Measurements from ENCODE around the gene AP3B2. TPM values are rescaled to one million over a fixed set of nuclear protein-coding genes. Genes with fewer than 3 reads are reported as not detected.

Gene AP3B2
- total RNA-seq, 1 experiment from 2014 or later: not detected

- Histone ChIP-seq H3K4me2 (ENCODE audit: low read depth, low read length, poor library complexity, severe bottlenecking) (no peak overlapping the region), H3K27me3 (ENCODE audit: low read length) (no peaks in the 10 kb centered on the region), H2AFZ (ENCODE audit: low read length) (no peak overlapping the region), H4K20me1 (ENCODE audit: insufficient read depth, low read depth, low read length) (no peaks in the 10 kb centered on the region), H3K9me2 (replicated peaks; ENCODE audit: insufficient read depth, low read length) (no peaks in the 10 kb centered on the region), H3K9me3 (ENCODE audit: low read length) (no peaks in the 10 kb centered on the region), H3K4me1 (ENCODE audit: low read length) (no peaks in the 10 kb centered on the region), H3K9ac (ENCODE audit: low read length) (no peak overlapping the region), H3K79me2 (ENCODE audit: low read length) (no peaks in the 10 kb centered on the region), H3K4me3 (ENCODE audit: low read length) (no peak overlapping the region), H3K27ac (ENCODE audit: low read length) (no peak overlapping the region), H3K36me3 (ENCODE audit: insufficient read depth, low read length) (no peaks in the 10 kb centered on the region)
- DNase-seq: no peak
These were observed 85.2 kb downstream of the AP3B2 start for GRCh38 chr15:82624438-82624837.

GRCh38 chr15:82624008-82624407, 85.7 kb downstream of the AP3B2 start:
- Histone ChIP-seq H3K9me2 (replicated peaks; ENCODE audit: insufficient read depth, low read length) (no peaks in the 10 kb centered on the region), H3K36me3 (ENCODE audit: insufficient read depth, low read length) (no peaks in the 10 kb centered on the region), H3K4me3 (ENCODE audit: low read length) (no peak overlapping the region), H2AFZ (ENCODE audit: low read length) (no peak overlapping the region), H3K4me1 (ENCODE audit: low read length) (no peaks in the 10 kb centered on the region), H3K9me3 (ENCODE audit: low read length) (no peaks in the 10 kb centered on the region), H3K9ac (ENCODE audit: low read length) (no peak overlapping the region), H4K20me1 (ENCODE audit: insufficient read depth, low read depth, low read length) (no peaks in the 10 kb centered on the region), H3K27ac (ENCODE audit: low read length) (no peak overlapping the region), H3K4me2 (ENCODE audit: low read depth, low read length, poor library complexity, severe bottlenecking) (no peak overlapping the region), H3K27me3 (ENCODE audit: low read length) (no peaks in the 10 kb centered on the region), H3K79me2 (ENCODE audit: low read length) (no peaks in the 10 kb centered on the region)
- no peak for DNase-seq

GRCh38 chr15:82621970-82622369, 87.7 kb downstream of the AP3B2 start:
- H4K20me1 ChIP-seq (ENCODE audit: insufficient read depth, low read depth, low read length): no peaks in the 10 kb centered on the region
- no peaks in the 10 kb centered on the region for H3K79me2 ChIP-seq (ENCODE audit: low read length)
- no peak overlapping the region for H3K4me2 ChIP-seq (ENCODE audit: low read depth, low read length, poor library complexity, severe bottlenecking)
- H3K9me2 ChIP-seq (replicated peaks; ENCODE audit: insufficient read depth, low read length): no peaks in the 10 kb centered on the region
- H3K27ac ChIP-seq (ENCODE audit: low read length): no peak overlapping the region
- no peak overlapping the region for H3K9ac ChIP-seq (ENCODE audit: low read length)
- no peaks in the 10 kb centered on the region for H3K9me3 ChIP-seq (ENCODE audit: low read length)
- DNase-seq: no peak
- no peaks in the 10 kb centered on the region for H3K27me3 ChIP-seq (ENCODE audit: low read length)
- no peaks in the 10 kb centered on the region for H3K36me3 ChIP-seq (ENCODE audit: insufficient read depth, low read length)
- no peak overlapping the region for H2AFZ ChIP-seq (ENCODE audit: low read length)
- H3K4me3 ChIP-seq (ENCODE audit: low read length): no peak overlapping the region
- no peaks in the 10 kb centered on the region for H3K4me1 ChIP-seq (ENCODE audit: low read length)

- DNase-seq: no peak
- H3K27me3 ChIP-seq (ENCODE audit: low read length): no peaks in the 10 kb centered on the region
- H3K4me3 ChIP-seq (ENCODE audit: low read length): no peak overlapping the region
- H3K36me3 ChIP-seq (ENCODE audit: insufficient read depth, low read length): no peaks in the 10 kb centered on the region
- H3K4me2 ChIP-seq (ENCODE audit: low read depth, low read length, poor library complexity, severe bottlenecking): no peak overlapping the region
- no peaks in the 10 kb centered on the region for H3K79me2 ChIP-seq (ENCODE audit: low read length)
- no peaks in the 10 kb centered on the region for H3K4me1 ChIP-seq (ENCODE audit: low read length)
- H3K9ac ChIP-seq (ENCODE audit: low read length): no peak overlapping the region
- H2AFZ ChIP-seq (ENCODE audit: low read length): no peak overlapping the region
- no peaks in the 10 kb centered on the region for H4K20me1 ChIP-seq (ENCODE audit: insufficient read depth, low read depth, low read length)
- H3K9me2 ChIP-seq (replicated peaks; ENCODE audit: insufficient read depth, low read length): no peaks in the 10 kb centered on the region
- H3K9me3 ChIP-seq (ENCODE audit: low read length): no peaks in the 10 kb centered on the region
- H3K27ac ChIP-seq (ENCODE audit: low read length): no peak overlapping the region
These were observed 95.9 kb downstream of the AP3B2 start for GRCh38 chr15:82613747-82614146.

- no peaks in the 10 kb centered on the region for H4K20me1 ChIP-seq (ENCODE audit: insufficient read depth, low read depth, low read length)
- H3K4me2 ChIP-seq (ENCODE audit: low read depth, low read length, poor library complexity, severe bottlenecking): no peak overlapping the region
- no peak for DNase-seq
- H3K4me1 ChIP-seq (ENCODE audit: low read length): no peaks in the 10 kb centered on the region
- H3K9ac ChIP-seq (ENCODE audit: low read length): no peak overlapping the region
- H3K4me3 ChIP-seq (ENCODE audit: low read length): no peak overlapping the region
- H3K27me3 ChIP-seq (ENCODE audit: low read length): no peaks in the 10 kb centered on the region
- no peaks in the 10 kb centered on the region for H3K79me2 ChIP-seq (ENCODE audit: low read length)
- no peaks in the 10 kb centered on the region for H3K9me3 ChIP-seq (ENCODE audit: low read length)
- H3K27ac ChIP-seq (ENCODE audit: low read length): no peak overlapping the region
- H3K9me2 ChIP-seq (replicated peaks; ENCODE audit: insufficient read depth, low read length): no peaks in the 10 kb centered on the region
- no peaks in the 10 kb centered on the region for H3K36me3 ChIP-seq (ENCODE audit: insufficient read depth, low read length)
- H2AFZ ChIP-seq (ENCODE audit: low read length): no peak overlapping the region
These were observed 98.3 kb downstream of the AP3B2 start for GRCh38 chr15:82611348-82611747.

Other genes with a start within 250 kb of the AP3B2 start
- gene RPS17, start 169.4 kb downstream of the AP3B2 start, total RNA-seq (2014; rRNA removed; shearing (Covaris generic); ENCODE audit: low replicate concordance): 5,063 and 5,133 TPM in 2 replicates
- not detected in 2 replicates for gene CPEB1, start 62.5 kb downstream of the AP3B2 start, total RNA-seq (2014; rRNA removed; shearing (Covaris generic); ENCODE audit: low replicate concordance)
- 0.67 TPM in 1 of 2 replicates, not detected in the other for gene FSD2, start 96.2 kb upstream of the AP3B2 start, total RNA-seq (2014; rRNA removed; shearing (Covaris generic); ENCODE audit: low replicate concordance)
- gene WHAMM, start 99.8 kb upstream of the AP3B2 start, total RNA-seq (2014; rRNA removed; shearing (Covaris generic); ENCODE audit: low replicate concordance): 7.2 and 8.3 TPM in 2 replicates
- gene HOMER2, start 242.8 kb upstream of the AP3B2 start, total RNA-seq (2014; rRNA removed; shearing (Covaris generic); ENCODE audit: low replicate concordance): 30.4 and 48.5 TPM in 2 replicates